ENCODE data around the gene AKT1S1.

DNA sequence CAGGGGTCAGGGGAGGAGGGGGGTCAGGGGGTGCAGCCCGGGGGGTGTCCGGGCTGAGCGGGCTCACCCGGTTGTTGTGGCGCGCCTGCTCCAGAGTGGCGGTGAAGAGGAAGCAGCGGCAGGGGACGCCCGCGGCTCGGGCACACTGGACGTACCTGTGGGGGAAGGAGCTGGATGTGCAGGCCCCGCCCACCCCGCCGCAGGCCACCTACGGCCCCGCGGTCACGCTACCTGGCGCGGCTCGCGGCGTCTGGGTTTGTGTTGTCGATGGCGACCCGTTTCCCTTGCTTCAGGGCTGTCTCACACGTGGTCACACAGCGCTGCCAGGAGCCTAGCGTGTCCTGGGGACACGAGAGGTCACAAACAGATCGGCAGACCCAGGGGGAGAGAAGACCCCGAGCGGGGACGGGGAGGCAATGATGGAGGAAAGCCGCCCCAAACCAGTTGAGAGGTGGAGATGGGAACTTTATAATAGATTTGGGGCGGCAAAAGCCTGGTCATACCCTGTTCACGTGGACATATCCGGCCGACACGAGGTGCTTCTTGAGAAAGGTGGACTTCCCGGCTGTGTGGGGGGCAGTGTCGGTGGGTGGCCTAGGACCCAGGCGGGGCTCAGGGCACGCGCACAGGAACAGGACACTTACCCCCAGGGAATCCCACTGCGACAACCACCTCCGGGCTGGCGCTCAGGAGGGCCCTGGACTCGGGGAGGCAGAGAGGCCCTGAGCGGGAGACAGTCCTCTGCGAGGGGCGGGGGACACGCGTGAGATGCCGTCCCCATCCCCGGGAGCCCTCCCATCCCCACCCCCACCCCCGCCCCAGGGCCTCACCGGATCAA lies 15.4 kb downstream of the AKT1S1 start:
- TF ChIP-seq, protein P1, sequence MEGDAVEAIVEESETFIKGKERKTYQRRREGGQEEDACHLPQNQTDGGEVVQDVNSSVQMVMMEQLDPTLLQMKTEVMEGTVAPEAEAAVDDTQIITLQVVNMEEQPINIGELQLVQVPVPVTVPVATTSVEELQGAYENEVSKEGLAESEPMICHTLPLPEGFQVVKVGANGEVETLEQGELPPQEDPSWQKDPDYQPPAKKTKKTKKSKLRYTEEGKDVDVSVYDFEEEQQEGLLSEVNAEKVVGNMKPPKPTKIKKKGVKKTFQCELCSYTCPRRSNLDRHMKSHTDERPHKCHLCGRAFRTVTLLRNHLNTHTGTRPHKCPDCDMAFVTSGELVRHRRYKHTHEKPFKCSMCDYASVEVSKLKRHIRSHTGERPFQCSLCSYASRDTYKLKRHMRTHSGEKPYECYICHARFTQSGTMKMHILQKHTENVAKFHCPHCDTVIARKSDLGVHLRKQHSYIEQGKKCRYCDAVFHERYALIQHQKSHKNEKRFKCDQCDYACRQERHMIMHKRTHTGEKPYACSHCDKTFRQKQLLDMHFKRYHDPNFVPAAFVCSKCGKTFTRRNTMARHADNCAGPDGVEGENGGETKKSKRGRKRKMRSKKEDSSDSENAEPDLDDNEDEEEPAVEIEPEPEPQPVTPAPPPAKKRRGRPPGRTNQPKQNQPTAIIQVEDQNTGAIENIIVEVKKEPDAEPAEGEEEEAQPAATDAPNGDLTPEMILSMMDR (IDR thresholded peaks at IDR 0.05), result no peak
- TF ChIP-seq POLR2A (IDR thresholded peaks at IDR 0.05), result no peak
